KOPT-K1 (cell line): ENCODE measurements around the gene PRMT1.

Experiments used
- H3K27ac ChIP-seq: fragments of 200-600 bp; sonication (generic); 2 replicates; pipeline ENCODE4 v1.5.1; 2016; ENCODE audit warnings: antibody characterized with exemption, mild to moderate bottlenecking, low read depth, low read length; ENCODE audit not compliant: poor library complexity, severe bottlenecking
- H3K36me3 ChIP-seq: fragments of 200-600 bp; sonication (generic); 2 replicates; pipeline ENCODE4 v1.5.1; 2017; ENCODE audit warnings: antibody characterized with exemption, mild to moderate bottlenecking, low read length, moderate library complexity; ENCODE audit not compliant: insufficient read depth
- H3K9me3 ChIP-seq: fragments of 200-600 bp; sonication (generic); 2 replicates; pipeline ENCODE4 v1.5.1; 2017; ENCODE audit warnings: antibody characterized with exemption, low read length, mild to moderate bottlenecking; ENCODE audit not compliant: insufficient read depth, poor library complexity, severe bottlenecking

Gene PRMT1

DNA sequence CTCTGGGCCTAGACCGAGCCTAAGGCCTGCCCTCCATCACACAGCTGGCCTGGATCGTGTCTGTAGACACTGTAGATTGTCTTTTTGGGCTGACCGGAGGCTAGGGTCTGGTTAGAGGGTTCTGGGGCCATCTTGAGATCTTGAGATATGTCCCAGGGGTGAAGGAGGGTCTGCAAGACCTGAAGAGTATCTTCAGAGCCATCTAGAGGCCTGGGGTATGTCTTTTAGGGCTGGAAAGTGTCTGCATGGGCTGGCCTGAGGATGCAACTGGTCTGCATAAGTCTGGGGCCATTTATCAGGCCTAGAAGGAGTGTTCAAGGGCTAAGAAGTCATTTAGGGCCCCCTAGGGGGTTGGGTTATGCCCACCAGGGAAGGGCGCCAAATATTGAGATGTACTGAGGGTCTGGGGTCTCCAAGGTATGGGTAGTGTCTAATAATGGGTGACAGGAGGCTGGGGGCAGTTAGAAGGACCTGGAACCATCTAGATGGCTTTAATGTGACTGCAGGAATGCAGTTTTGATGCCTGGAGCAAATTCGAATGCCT, 34.5 kb upstream of the PRMT1 start:
- Histone ChIP-seq H3K9me3 (no peaks in the 10 kb centered on the region), H3K27ac (peak overlapping the region; percentile 90), H3K36me3 (peaks cover 34% of the 10 kb centered on the region)

DNA sequence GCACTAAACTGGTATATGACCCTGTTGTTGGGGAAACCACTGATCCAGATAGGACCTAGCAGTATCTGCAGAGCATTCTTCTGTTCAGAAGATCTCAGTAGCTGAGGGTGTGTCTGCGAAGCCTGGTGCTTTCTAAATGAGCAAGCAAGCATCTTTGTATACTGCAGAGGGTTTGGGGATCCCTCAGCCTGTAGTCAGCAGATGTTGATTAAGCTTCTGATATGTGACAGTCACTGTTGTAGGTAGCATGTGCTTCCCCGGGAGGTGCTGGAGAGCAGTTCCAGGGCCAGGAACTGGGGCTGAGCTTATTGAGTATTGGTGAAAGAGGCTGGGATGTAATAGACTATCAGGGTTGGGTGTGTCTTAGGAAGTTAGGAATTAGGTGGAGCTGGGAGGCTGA, 33.6 kb upstream of the PRMT1 start:
- Histone ChIP-seq H3K9me3 (no peaks in the 10 kb centered on the region), H3K36me3 (peaks cover 40% of the 10 kb centered on the region), H3K27ac (no peak overlapping the region)

DNA sequence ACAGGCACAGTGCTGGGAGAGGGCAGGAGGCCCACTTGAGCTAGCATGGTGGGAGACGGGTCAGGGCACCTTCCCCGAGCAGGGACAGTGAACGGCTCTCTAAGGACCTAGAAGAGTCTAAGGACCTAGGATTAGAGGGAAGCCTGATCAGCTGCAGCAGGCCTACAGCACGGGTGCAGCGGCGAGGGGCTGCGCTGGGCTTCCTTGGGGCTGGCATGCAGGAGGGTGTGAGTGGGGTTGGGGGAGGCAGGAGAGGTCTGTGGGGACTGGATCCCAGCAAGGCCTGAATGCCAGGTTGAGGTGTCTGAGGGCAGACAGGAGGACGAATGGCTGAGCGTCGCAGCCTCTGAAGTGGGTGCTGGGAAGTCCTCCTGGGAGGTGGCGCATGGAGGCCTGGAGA, 31.5 kb upstream of the PRMT1 start:
- no peak overlapping the region for H3K27ac ChIP-seq

DNA sequence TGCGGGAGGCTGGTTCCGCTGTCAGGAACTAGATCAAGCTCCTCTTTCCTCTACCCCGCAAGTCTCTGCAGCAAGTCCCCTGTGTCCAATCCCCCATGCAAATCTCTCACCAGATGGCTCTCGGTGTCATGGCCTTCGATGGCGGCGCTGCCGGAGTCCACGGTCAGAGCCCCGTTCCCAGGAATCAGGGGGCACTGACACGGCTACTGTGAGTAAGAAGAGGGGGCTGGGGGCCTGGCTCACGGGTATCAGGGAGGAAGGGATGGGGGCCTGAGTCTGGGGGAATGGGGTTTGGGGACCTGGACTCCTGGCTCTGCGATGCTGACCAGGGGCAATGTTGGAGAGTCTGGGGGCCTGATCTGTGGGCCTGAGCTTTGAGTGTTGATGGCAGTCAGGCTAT, 31.1 kb upstream of the PRMT1 start:
- Histone ChIP-seq H3K9me3 (no peaks in the 10 kb centered on the region), H3K36me3 (peaks cover 63% of the 10 kb centered on the region)

More for the DNA sequence above, 31.5 kb upstream of the PRMT1 start:
- Histone ChIP-seq H3K9me3 (no peaks in the 10 kb centered on the region), H3K36me3 (peaks cover 61% of the 10 kb centered on the region)

GRCh38 chr19:49646586-49646985, 30.5 kb upstream of the PRMT1 start:
- Histone ChIP-seq H3K36me3 (peaks cover 69% of the 10 kb centered on the region), H3K27ac (no peak overlapping the region), H3K9me3 (no peaks in the 10 kb centered on the region)

More for the DNA sequence above, 31.1 kb upstream of the PRMT1 start:
- no peak overlapping the region for H3K27ac ChIP-seq

DNA sequence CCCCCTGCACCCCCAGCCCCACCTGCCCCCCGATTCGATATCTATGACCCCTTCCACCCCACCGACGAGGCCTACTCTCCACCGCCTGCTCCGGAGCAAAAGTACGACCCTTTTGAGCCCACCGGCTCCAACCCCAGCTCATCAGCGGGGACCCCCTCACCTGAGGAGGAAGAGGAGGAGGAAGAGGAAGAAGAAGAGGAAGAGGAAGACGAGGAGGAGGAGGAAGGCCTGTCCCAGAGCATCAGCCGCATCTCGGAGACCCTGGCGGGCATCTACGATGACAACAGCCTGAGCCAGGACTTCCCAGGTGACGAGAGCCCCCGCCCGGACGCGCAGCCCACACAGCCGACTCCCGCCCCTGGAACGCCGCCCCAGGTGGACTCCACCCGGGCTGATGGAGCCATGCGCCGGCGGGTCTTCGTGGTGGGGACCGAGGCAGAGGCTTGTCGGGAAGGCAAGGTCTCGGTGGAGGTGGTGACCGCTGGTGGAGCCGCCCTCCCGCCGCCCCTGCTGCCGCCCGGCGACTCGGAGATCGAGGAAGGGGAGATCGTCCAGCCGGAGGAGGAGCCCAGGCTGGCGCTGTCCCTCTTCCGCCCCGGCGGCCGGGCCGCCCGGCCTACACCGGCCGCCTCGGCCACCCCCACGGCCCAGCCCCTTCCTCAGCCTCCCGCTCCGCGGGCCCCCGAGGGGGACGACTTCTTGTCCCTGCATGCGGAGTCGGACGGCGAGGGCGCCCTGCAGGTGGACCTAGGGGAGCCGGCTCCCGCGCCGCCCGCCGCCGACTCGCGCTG, 25.8 kb upstream of the PRMT1 start:
- Histone ChIP-seq H3K9me3 (no peaks in the 10 kb centered on the region), H3K27ac (no peak overlapping the region), H3K36me3 (peaks cover 91% of the 10 kb centered on the region)

DNA sequence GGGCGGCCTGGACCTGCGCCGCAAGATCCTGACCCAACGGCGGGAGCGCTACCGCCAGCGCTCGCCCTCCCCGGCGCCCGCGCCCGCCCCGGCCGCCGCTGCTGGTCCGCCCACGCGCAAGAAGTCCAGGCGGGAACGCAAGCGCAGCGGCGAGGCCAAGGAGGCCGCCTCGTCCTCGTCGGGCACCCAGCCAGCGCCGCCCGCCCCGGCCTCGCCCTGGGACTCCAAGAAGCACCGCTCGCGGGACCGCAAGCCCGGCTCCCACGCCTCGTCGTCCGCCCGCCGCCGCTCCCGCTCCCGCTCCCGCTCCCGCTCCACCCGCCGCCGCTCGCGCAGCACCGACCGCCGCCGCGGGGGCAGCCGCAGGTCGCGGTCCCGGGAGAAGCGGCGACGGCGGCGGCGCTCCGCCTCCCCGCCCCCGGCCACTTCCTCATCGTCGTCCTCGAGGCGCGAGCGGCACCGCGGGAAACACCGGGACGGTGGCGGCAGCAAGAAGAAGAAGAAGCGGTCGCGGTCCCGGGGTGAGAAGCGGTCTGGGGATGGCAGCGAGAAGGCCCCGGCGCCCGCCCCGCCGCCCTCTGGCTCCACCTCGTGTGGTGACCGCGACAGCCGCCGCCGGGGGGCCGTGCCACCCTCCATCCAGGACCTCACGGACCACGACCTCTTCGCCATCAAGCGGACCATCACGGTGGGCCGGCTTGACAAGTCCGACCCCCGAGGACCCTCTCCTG, 25.1 kb upstream of the PRMT1 start:
- Histone ChIP-seq H3K27ac (no peak overlapping the region), H3K9me3 (no peaks in the 10 kb centered on the region), H3K36me3 (peaks cover 91% of the 10 kb centered on the region)

- Histone ChIP-seq H3K27ac (no peak overlapping the region), H3K9me3 (no peaks in the 10 kb centered on the region), H3K36me3 (peaks cover 91% of the 10 kb centered on the region)
Observed at GRCh38 chr19:49652551-49653465, 24.3 kb upstream of the PRMT1 start.

DNA sequence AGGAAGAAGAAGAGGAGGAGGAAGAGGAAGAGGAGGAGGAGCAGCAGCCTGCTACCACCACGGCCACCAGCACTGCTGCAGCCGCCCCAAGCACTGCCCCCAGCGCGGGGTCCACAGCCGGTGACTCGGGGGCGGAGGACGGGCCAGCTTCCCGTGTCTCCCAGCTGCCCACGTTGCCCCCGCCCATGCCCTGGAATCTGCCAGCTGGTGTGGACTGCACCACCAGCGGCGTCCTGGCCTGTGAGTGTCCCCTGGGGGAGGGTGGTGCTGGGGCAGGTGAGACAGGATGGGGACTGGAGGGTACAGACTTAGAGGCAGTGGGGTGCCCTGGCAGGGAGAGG, 23.6 kb upstream of the PRMT1 start:
- Histone ChIP-seq H3K9me3 (no peaks in the 10 kb centered on the region), H3K27ac (no peak overlapping the region), H3K36me3 (peaks cover 94% of the 10 kb centered on the region)

DNA sequence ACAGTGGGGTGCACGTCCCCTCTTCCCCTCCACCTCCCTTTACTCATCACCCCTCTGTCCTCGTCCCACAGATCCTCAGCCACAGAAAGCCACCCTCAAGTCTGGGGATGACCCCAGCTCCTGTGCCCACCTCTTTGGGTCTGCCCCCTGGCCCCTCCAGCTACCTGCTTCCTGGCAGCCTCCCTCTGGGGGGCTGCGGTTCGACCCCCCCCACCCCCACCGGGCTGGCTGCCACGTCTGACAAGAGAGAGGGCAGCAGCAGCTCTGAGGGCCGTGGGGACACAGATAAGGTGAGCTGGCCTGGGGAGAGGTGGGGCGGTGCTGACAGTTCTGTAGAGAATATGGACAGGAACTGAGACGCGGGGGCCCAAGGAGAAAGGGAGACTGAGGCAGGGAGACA, 22.5 kb upstream of the PRMT1 start:
- Histone ChIP-seq H3K36me3 (peaks cover 94% of the 10 kb centered on the region), H3K27ac (no peak overlapping the region), H3K9me3 (no peaks in the 10 kb centered on the region)

- Histone ChIP-seq H3K9me3 (no peaks in the 10 kb centered on the region), H3K36me3 (peaks cover 95% of the 10 kb centered on the region), H3K27ac (no peak overlapping the region)
Observed at GRCh38 chr19:49655570-49656455, 21.3 kb upstream of the PRMT1 start.

DNA sequence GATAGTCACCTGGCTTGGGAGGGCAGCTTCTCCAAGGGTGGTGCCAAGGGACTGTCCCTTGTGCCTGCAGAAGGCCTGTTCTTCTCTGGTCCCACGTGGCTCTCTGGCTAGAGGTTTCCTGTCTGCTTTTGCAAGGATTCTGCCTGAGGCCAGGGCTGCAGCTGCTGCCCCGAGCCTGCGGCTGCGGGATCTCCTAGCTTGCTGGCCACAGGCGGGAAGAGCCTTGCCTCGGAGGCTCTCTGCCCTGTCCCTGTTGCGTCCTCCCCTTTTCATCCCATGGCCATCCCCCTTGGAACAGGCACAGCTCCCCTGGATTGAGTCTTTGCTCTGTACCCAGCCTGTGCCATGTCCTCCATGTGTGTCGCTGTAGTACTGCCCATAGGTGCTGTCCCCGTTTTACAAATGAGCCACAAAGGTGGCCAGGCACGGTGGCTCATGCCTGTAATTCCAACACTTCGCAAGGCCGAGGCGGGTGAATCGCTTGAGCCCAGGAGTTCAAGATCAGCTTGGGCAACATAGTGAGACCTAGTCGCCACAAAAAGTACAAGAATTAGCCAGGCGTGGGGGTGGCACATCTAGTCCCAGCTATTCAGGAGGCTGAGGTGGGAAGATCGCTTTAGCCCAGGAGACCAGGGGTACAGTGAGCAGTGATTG, 20.5 kb upstream of the PRMT1 start:
- peaks cover 96% of the 10 kb centered on the region for H3K36me3 ChIP-seq
- no peak overlapping the region for H3K27ac ChIP-seq
- no peaks in the 10 kb centered on the region for H3K9me3 ChIP-seq

- no peak overlapping the region for H3K27ac ChIP-seq
- H3K9me3 ChIP-seq: no peaks in the 10 kb centered on the region
- peaks cover 100% of the 10 kb centered on the region for H3K36me3 ChIP-seq
Observed at GRCh38 chr19:49657493-49658138, 19.5 kb upstream of the PRMT1 start.
